ENCODE measurements around the gene NOP53.

DNA sequence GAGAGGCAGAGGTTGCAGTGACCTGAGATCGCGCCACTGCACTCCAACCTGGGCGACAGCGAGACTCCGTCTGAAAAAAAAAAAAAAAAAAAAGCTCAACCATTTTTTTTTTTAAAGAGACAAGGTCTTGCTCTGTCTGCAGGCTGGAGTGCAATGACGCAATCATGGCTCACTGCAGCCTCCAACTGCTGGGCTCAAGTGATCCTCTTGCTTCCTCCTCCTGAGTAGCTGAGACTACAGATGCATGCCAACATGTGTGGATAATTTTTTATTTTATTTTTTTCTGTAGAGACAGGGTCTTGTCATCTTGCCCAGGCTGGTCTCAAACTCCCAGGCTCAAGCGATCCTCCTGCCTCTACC lies 21.8 kb upstream of the NOP53 start:
- TF ChIP-seq, protein P1, sequence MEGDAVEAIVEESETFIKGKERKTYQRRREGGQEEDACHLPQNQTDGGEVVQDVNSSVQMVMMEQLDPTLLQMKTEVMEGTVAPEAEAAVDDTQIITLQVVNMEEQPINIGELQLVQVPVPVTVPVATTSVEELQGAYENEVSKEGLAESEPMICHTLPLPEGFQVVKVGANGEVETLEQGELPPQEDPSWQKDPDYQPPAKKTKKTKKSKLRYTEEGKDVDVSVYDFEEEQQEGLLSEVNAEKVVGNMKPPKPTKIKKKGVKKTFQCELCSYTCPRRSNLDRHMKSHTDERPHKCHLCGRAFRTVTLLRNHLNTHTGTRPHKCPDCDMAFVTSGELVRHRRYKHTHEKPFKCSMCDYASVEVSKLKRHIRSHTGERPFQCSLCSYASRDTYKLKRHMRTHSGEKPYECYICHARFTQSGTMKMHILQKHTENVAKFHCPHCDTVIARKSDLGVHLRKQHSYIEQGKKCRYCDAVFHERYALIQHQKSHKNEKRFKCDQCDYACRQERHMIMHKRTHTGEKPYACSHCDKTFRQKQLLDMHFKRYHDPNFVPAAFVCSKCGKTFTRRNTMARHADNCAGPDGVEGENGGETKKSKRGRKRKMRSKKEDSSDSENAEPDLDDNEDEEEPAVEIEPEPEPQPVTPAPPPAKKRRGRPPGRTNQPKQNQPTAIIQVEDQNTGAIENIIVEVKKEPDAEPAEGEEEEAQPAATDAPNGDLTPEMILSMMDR (IDR thresholded peaks at IDR 0.05 in 8 of 11, conservative IDR thresholded peaks at IDR 0.05 in 3 of 11), result no peak
- no peak for TF ChIP-seq POLR2AphosphoS5 (IDR thresholded peaks at IDR 0.05)
- no peak for TF ChIP-seq POLR2A (IDR thresholded peaks at IDR 0.05)

All from spleen (tissue), 7 donors.